ENCODE data around the gene IL1A.
"Not testable (repeated sequence)": the region's sequence is repeated elsewhere in the genome, so short reads cannot be mapped to it uniquely, and the experiment has no call there.

Gene IL1A

GRCh38 chr2:112784199-112785189 is at the start of gene IL1A:
Gene IL1A, minus strand, starts transcription at chr2:112784493. Its CDS starts 723 bp downstream, at chr2:112783770.
- no peak for DNase-seq (ENCODE audit: low read depth in 2 of 2)

GRCh38 chr2:112833976-112834375 is 49.7 kb upstream of the IL1A start:
- no peak for DNase-seq (ENCODE audit: low read depth in 2 of 2)

- not testable (repeated sequence) for DNase-seq (ENCODE audit: low read depth in 2 of 2)
Observed at GRCh38 chr2:112833639-112833931, 49.3 kb upstream of the IL1A start.

- DNase-seq (ENCODE audit: low read depth in 2 of 2): no peak
Observed at GRCh38 chr2:112832841-112833638, 48.7 kb upstream of the IL1A start.

GRCh38 chr2:112831946-112832840 is 47.9 kb upstream of the IL1A start:
- DNase-seq (ENCODE audit: low read depth in 2 of 2): no peak

GRCh38 chr2:112831513-112831845 is 47.2 kb upstream of the IL1A start:
- no peak for DNase-seq (ENCODE audit: low read depth in 2 of 2)

- no peak for DNase-seq (ENCODE audit: low read depth in 2 of 2)
Observed at GRCh38 chr2:112830682-112831512, 46.6 kb upstream of the IL1A start.

GRCh38 chr2:112829961-112830681 is 45.8 kb upstream of the IL1A start:
- no peak for DNase-seq (ENCODE audit: low read depth in 2 of 2)

- no peak for DNase-seq (ENCODE audit: low read depth in 2 of 2)
Observed at GRCh38 chr2:112829101-112829960, 45.0 kb upstream of the IL1A start.

GRCh38 chr2:112828251-112828691 is 44.0 kb upstream of the IL1A start:
- DNase-seq (ENCODE audit: low read depth in 2 of 2): no peak

GRCh38 chr2:112827604-112828185 is 43.4 kb upstream of the IL1A start:
- DNase-seq (ENCODE audit: low read depth in 2 of 2): no peak

GRCh38 chr2:112827009-112827408 is 42.7 kb upstream of the IL1A start:
- no peak for DNase-seq (ENCODE audit: low read depth in 2 of 2)

- DNase-seq (ENCODE audit: low read depth in 2 of 2): no peak
Observed at GRCh38 chr2:112825706-112826105, 41.4 kb upstream of the IL1A start.

GRCh38 chr2:112824694-112825085 is 40.4 kb upstream of the IL1A start:
- no peak for DNase-seq (ENCODE audit: low read depth in 2 of 2)

GRCh38 chr2:112821682-112822081 is 37.4 kb upstream of the IL1A start:
- DNase-seq (ENCODE audit: low read depth in 2 of 2): no peak

GRCh38 chr2:112821142-112821541 is 36.8 kb upstream of the IL1A start:
- DNase-seq (ENCODE audit: low read depth in 2 of 2): no peak

- no peak for DNase-seq (ENCODE audit: low read depth in 2 of 2)
Observed at GRCh38 chr2:112820343-112820742, 36.0 kb upstream of the IL1A start.

- no peak for DNase-seq (ENCODE audit: low read depth in 2 of 2)
Observed at GRCh38 chr2:112819081-112819480, 34.8 kb upstream of the IL1A start.

Data from stimulated activated CD8-positive, alpha-beta memory T cell treated with anti-CD3 and anti-CD28 coated beads, Interleukin-2, amount 100 ng/mL, for 1 hour (primary cell).